CD8-positive, alpha-beta memory T cell (primary cell): ENCODE data around the gene ZNF366. TPM values are rescaled to one million over a fixed set of nuclear protein-coding genes. Genes with fewer than 3 reads are reported as not detected.

Experiments used
- CTCF ChIA-PET: fragments of 350-600 bp; sonication (Branson Sonifier 250); formaldehyde crosslinking; loops from one replicate; lab custom pipeline; 2021; ENCODE audit warnings: antibody characterized with exemption; lab: Charles Lee
- POLR2A ChIA-PET: fragments of 350-600 bp; sonication (Branson Sonifier 250); formaldehyde crosslinking; loops from one replicate; lab custom pipeline; 2021; ENCODE audit warnings: antibody characterized with exemption; lab: Charles Lee
- DNase-seq, 5 donors: peaks; one replicate each; pipeline versions ENCODE4 v3.0.0 to v3.0.0-alpha.2; 2020 to 2022; ENCODE audit warnings: mixed read lengths in 1 of 5
- H3K27ac ChIP-seq: one replicate; pipeline ENCODE4 v1.7.0; 2013; ENCODE audit warnings: low read depth, mild to moderate bottlenecking, low read length, moderate library complexity
- H3K27me3 ChIP-seq: 2 replicates; pipeline ENCODE4 v1.7.0; 2013; ENCODE audit warnings: low read length, mild to moderate bottlenecking; ENCODE audit not compliant: insufficient read depth, poor library complexity, severe bottlenecking
- H3K36me3 ChIP-seq: 2 replicates; pipeline ENCODE4 v1.7.0; 2013; ENCODE audit warnings: mild to moderate bottlenecking, low read length, moderate library complexity; ENCODE audit not compliant: insufficient read depth
- H3K4me1 ChIP-seq: 2 replicates; pipeline ENCODE4 v1.7.0; 2013; ENCODE audit warnings: mild to moderate bottlenecking, low read length, moderate library complexity; ENCODE audit not compliant: insufficient read depth
- H3K4me3 ChIP-seq: 2 replicates; pipeline ENCODE4 v1.7.0; 2013; ENCODE audit warnings: mild to moderate bottlenecking, low read length
- H3K9me3 ChIP-seq: 2 replicates; pipeline ENCODE4 v1.7.0; 2013; ENCODE audit warnings: mild to moderate bottlenecking, low read length
- H3K27ac Mint-ChIP-seq, 8 donors: one replicate each; pipeline ENCODE4 v1.8.0; 2020 to 2021; ENCODE audit warnings: mixed read lengths in 8 of 8, mild to moderate bottlenecking in 6 of 8, inconsistent platforms in 3 of 8, moderate library complexity in 3 of 8
- H3K27me3 Mint-ChIP-seq, 2 donors: one replicate each; pipeline ENCODE4 v1.8.0; 2020 to 2021; ENCODE audit warnings: mixed read lengths in 2 of 2, mild to moderate bottlenecking in 1 of 2, moderate library complexity in 1 of 2
- H3K36me3 Mint-ChIP-seq, 3 donors: one replicate each; pipeline ENCODE4 v1.8.0; 2020 to 2021; ENCODE audit warnings: mixed read lengths in 3 of 3, inconsistent platforms in 1 of 3, mild to moderate bottlenecking in 1 of 3
- H3K4me1 Mint-ChIP-seq, 3 donors: one replicate each; pipeline ENCODE4 v1.8.0; 2020 to 2021; ENCODE audit warnings: mixed read lengths in 3 of 3, inconsistent platforms in 1 of 3, mild to moderate bottlenecking in 1 of 3
- H3K4me3 Mint-ChIP-seq, 7 donors: one replicate each; pipeline ENCODE4 v1.8.0; 2020 to 2021; ENCODE audit warnings: mixed read lengths in 7 of 7, mild to moderate bottlenecking in 6 of 7, moderate library complexity in 4 of 7, inconsistent platforms in 2 of 7
- H3K9me3 Mint-ChIP-seq, 5 donors: one replicate each; pipeline ENCODE4 v1.8.0; 2020 to 2022; ENCODE audit warnings: mixed read lengths in 5 of 5, mild to moderate bottlenecking in 3 of 5, moderate library complexity in 2 of 5, inconsistent platforms in 1 of 5
- polyA plus RNA-seq: library from polyadenylated mRNA; unstranded; fragments of 300-500 nt; fragmentation: Illumina TruSeq; gene quantifications from one replicate; pipeline ENCODE4 v1.2.3, GENCODE V29; 2021
- total RNA-seq, 2 experiments: library from RNA; stranded (reverse); gene quantifications; one replicate each; pipeline ENCODE4 v1.2.3, GENCODE V29; 2021

The ZNF366 gene
- total and polyA plus RNA-seq, 3 experiments from 2014 or later = not detected

GRCh38 chr5:72512593-72512860 is 5.3 kb upstream of the ZNF366 start:
- Histone ChIP-seq H3K27ac (no peak overlapping the region), H3K4me1 (no peaks in the 10 kb centered on the region), H3K9me3 (no peaks in the 10 kb centered on the region), H3K36me3 (no peaks in the 10 kb centered on the region), H3K27me3 (no peaks in the 10 kb centered on the region), H3K4me3 (no peak overlapping the region)
- Mint-ChIP-seq H3K4me3 (no peak overlapping the region), H3K4me1 (no peaks in the 10 kb centered on the region), H3K27ac (no peak overlapping the region), H3K36me3 (no peaks in the 10 kb centered on the region), H3K27me3 (peaks cover 4 to 10% of the 10 kb centered on the region in 2 donors), H3K9me3 (no peaks in the 10 kb centered on the region)
- no peak for DNase-seq
- ChIA-PET POLR2A (no interaction called here), CTCF (no interaction called here)

- Mint-ChIP-seq H3K9me3 (no peaks in the 10 kb centered on the region), H3K4me1 (no peaks in the 10 kb centered on the region), H3K27ac (no peak overlapping the region), H3K4me3 (no peak overlapping the region), H3K27me3 (peaks cover 9 to 10% of the 10 kb centered on the region in 2 donors), H3K36me3 (no peaks in the 10 kb centered on the region)
- H3K27me3 ChIP-seq = no peaks in the 10 kb centered on the region
- H3K36me3 ChIP-seq = no peaks in the 10 kb centered on the region
- H3K4me3 ChIP-seq = no peak overlapping the region
- H3K4me1 ChIP-seq = no peaks in the 10 kb centered on the region
- no peak for DNase-seq
- no peak overlapping the region for H3K27ac ChIP-seq
- no peaks in the 10 kb centered on the region for H3K9me3 ChIP-seq
- ChIA-PET CTCF (no interaction called here), POLR2A (no interaction called here)
These were observed 4.8 kb upstream of the ZNF366 start for GRCh38 chr5:72511774-72512592.

- ChIA-PET CTCF (no interaction called here), POLR2A (interaction anchor here (0.5 kb wide), 1 partner anchor 963 kb away, joined by 8 read pairs; no protein-coding TSS in a partner anchor)
- no peaks in the 10 kb centered on the region for H3K9me3 ChIP-seq
- Mint-ChIP-seq H3K27me3 (peaks cover 10% of the 10 kb centered on the region in 2 donors), H3K27ac (no peak overlapping the region), H3K4me3 (no peak overlapping the region), H3K36me3 (no peaks in the 10 kb centered on the region), H3K4me1 (no peaks in the 10 kb centered on the region), H3K9me3 (no peaks in the 10 kb centered on the region)
- no peak overlapping the region for H3K4me3 ChIP-seq
- no peaks in the 10 kb centered on the region for H3K27me3 ChIP-seq
- DNase-seq = no peak
- H3K27ac ChIP-seq = no peak overlapping the region
- no peaks in the 10 kb centered on the region for H3K4me1 ChIP-seq
- H3K36me3 ChIP-seq = no peaks in the 10 kb centered on the region
These were observed 4.2 kb upstream of the ZNF366 start for GRCh38 chr5:72511366-72511765.

GRCh38 chr5:72510610-72511181 is 3.5 kb upstream of the ZNF366 start:
- ChIA-PET POLR2A (interaction anchor here (0.5 kb wide), 1 partner anchor 963 kb away, joined by 8 read pairs; no protein-coding TSS in a partner anchor), CTCF (no interaction called here)
- no peaks in the 10 kb centered on the region for H3K36me3 Mint-ChIP-seq
- H3K9me3 Mint-ChIP-seq = no peaks in the 10 kb centered on the region
- no peak overlapping the region for H3K27ac Mint-ChIP-seq
- H3K27me3 ChIP-seq = no peaks in the 10 kb centered on the region
- no peaks in the 10 kb centered on the region for H3K9me3 ChIP-seq
- H3K27me3 Mint-ChIP-seq = peaks cover 10% of the 10 kb centered on the region in 2 donors
- H3K4me3 ChIP-seq = no peak overlapping the region
- no peak overlapping the region for H3K27ac ChIP-seq
- H3K4me1 Mint-ChIP-seq = no peaks in the 10 kb centered on the region
- no peak for DNase-seq
- no peaks in the 10 kb centered on the region for H3K4me1 ChIP-seq
- H3K4me3 Mint-ChIP-seq = no peak overlapping the region
- H3K36me3 ChIP-seq = no peaks in the 10 kb centered on the region

- DNase-seq = no peak
- POLR2A ChIA-PET = no interaction called here
- H3K9me3 ChIP-seq = no peaks in the 10 kb centered on the region
- H3K36me3 ChIP-seq = no peaks in the 10 kb centered on the region
- no peaks in the 10 kb centered on the region for H3K4me1 Mint-ChIP-seq
- H3K27me3 Mint-ChIP-seq = peaks cover 9 to 13% of the 10 kb centered on the region in 2 donors
- H3K27ac ChIP-seq = no peak overlapping the region
- H3K36me3 Mint-ChIP-seq = no peaks in the 10 kb centered on the region
- CTCF ChIA-PET = no interaction called here
- no peak overlapping the region for H3K4me3 ChIP-seq
- no peaks in the 10 kb centered on the region for H3K9me3 Mint-ChIP-seq
- no peaks in the 10 kb centered on the region for H3K27me3 ChIP-seq
- H3K4me3 Mint-ChIP-seq = no peak overlapping the region
- no peaks in the 10 kb centered on the region for H3K4me1 ChIP-seq
- no peak overlapping the region for H3K27ac Mint-ChIP-seq
These were observed 2.2 kb upstream of the ZNF366 start for GRCh38 chr5:72509401-72509800.

- Mint-ChIP-seq H3K27me3 (peaks cover 9 to 16% of the 10 kb centered on the region in 2 donors), H3K4me3 (no peak overlapping the region), H3K36me3 (no peaks in the 10 kb centered on the region), H3K9me3 (no peaks in the 10 kb centered on the region), H3K4me1 (no peaks in the 10 kb centered on the region), H3K27ac (no peak overlapping the region)
- DNase-seq = no peak
- Histone ChIP-seq H3K27ac (no peak overlapping the region), H3K4me1 (no peaks in the 10 kb centered on the region), H3K9me3 (no peaks in the 10 kb centered on the region), H3K4me3 (no peak overlapping the region), H3K27me3 (no peaks in the 10 kb centered on the region), H3K36me3 (no peaks in the 10 kb centered on the region)
- POLR2A ChIA-PET = no interaction called here
- CTCF ChIA-PET = no interaction called here
These were observed 1.3 kb upstream of the ZNF366 start for GRCh38 chr5:72508241-72509170.

- no peaks in the 10 kb centered on the region for H3K36me3 ChIP-seq
- ChIA-PET POLR2A (no interaction called here), CTCF (no interaction called here)
- no peak for DNase-seq
- Mint-ChIP-seq H3K27me3 (peaks cover 9 to 19% of the 10 kb centered on the region in 2 donors), H3K9me3 (no peaks in the 10 kb centered on the region), H3K27ac (no peak overlapping the region), H3K4me3 (no peak overlapping the region), H3K4me1 (no peaks in the 10 kb centered on the region), H3K36me3 (no peaks in the 10 kb centered on the region)
- no peak overlapping the region for H3K4me3 ChIP-seq
- no peaks in the 10 kb centered on the region for H3K27me3 ChIP-seq
- H3K27ac ChIP-seq = no peak overlapping the region
- no peaks in the 10 kb centered on the region for H3K9me3 ChIP-seq
- H3K4me1 ChIP-seq = no peaks in the 10 kb centered on the region
These were observed 663 bp upstream of the ZNF366 start for GRCh38 chr5:72507907-72508238.

- POLR2A ChIA-PET = no interaction called here
- Histone ChIP-seq H3K9me3 (no peaks in the 10 kb centered on the region), H3K4me3 (no peak overlapping the region), H3K27me3 (no peaks in the 10 kb centered on the region), H3K36me3 (no peaks in the 10 kb centered on the region), H3K4me1 (no peaks in the 10 kb centered on the region), H3K27ac (no peak overlapping the region)
- CTCF ChIA-PET = no interaction called here
- H3K27ac Mint-ChIP-seq = no peak overlapping the region
- no peaks in the 10 kb centered on the region for H3K9me3 Mint-ChIP-seq
- no peaks in the 10 kb centered on the region for H3K36me3 Mint-ChIP-seq
- DNase-seq = no peak
- H3K4me3 Mint-ChIP-seq = no peak overlapping the region
- H3K27me3 Mint-ChIP-seq = peaks cover 9 to 19% of the 10 kb centered on the region in 2 donors
- H3K4me1 Mint-ChIP-seq = no peaks in the 10 kb centered on the region
These were observed 1.1 kb downstream of the ZNF366 start for GRCh38 chr5:72506158-72506549.
